ENCODE measurements around the gene ABL1.

The ABL1 gene

GRCh38 chr9:130935648-130936271 is 100.7 kb downstream of the ABL1 start:
- H3K4me1 ChIP-seq (ENCODE audit: control insufficient read depth, insufficient read depth, low read length): no peaks in the 10 kb centered on the region
- no peak for TF ChIP-seq ZNF148 (tag by site-specific recombination; IDR thresholded peaks at IDR 0.05; ENCODE audit: borderline replicate concordance)
- peak; percentile 92 for TF ChIP-seq ZNF768 (tag by site-specific recombination; IDR thresholded peaks at IDR 0.05)
- TF ChIP-seq ZBTB8A (tag by site-specific recombination; IDR thresholded peaks at IDR 0.05): 0 out of 2 replicates have a peak, but pooled peaks have one; percentile 37
- no peaks in the 10 kb centered on the region for H3K9me3 ChIP-seq (ENCODE audit: control insufficient read depth, insufficient read depth, low read depth, low read length)
- H3K27ac ChIP-seq (ENCODE audit: extremely low read depth, low read depth, low read length): no peak overlapping the region
- no peak overlapping the region for H3K4me3 ChIP-seq (ENCODE audit: low read depth, low read length)
- ChIA-PET POLR2A (interaction anchor here (0.8 kb wide), 1 partner anchor 7 kb away, joined by 4 read pairs; no protein-coding TSS in a partner anchor), CTCF (interaction anchor here (1.1 to 2.9 kb wide), 8 partner anchors 8 to 234 kb away, joined by 3 to 25 read pairs (median 6); no protein-coding TSS in a partner anchor)
- no peaks in the 10 kb centered on the region for H3K36me3 ChIP-seq (ENCODE audit: control insufficient read depth in 2 of 2, insufficient read depth in 1 of 2, low read length in 2 of 2)

GRCh38 chr9:130936285-130937117 is 101.4 kb downstream of the ABL1 start:
- no peaks in the 10 kb centered on the region for H3K4me1 ChIP-seq (ENCODE audit: control insufficient read depth, insufficient read depth, low read length)
- no peaks in the 10 kb centered on the region for H3K36me3 ChIP-seq (ENCODE audit: control insufficient read depth in 2 of 2, insufficient read depth in 1 of 2, low read length in 2 of 2)
- H3K9me3 ChIP-seq (ENCODE audit: control insufficient read depth, insufficient read depth, low read depth, low read length): no peaks in the 10 kb centered on the region
- POLR2A ChIA-PET: interaction anchor here (0.8 kb wide), 1 partner anchor 8 kb away, joined by 4 read pairs; no protein-coding TSS in a partner anchor
- no peak overlapping the region for H3K4me3 ChIP-seq (ENCODE audit: low read depth, low read length)
- TF ChIP-seq EGR2 (tag by site-specific recombination; IDR thresholded peaks at IDR 0.05; ENCODE audit: low read depth) (0 out of 2 replicates have a peak, but pooled peaks have one; percentile 11), ZNF449 (tag by site-specific recombination; IDR thresholded peaks at IDR 0.05) (no peak), ZFP69B (tag by site-specific recombination; IDR thresholded peaks at IDR 0.05) (peak; percentile 16; the same call in 1 of the 2 replicates), MEIS1 (CRISPR knock-in tag; IDR thresholded peaks at IDR 0.05; ENCODE audit: borderline replicate concordance) (no peak), ZNF629 (tag by site-specific recombination; IDR thresholded peaks at IDR 0.05) (0 out of 2 replicates have a peak, but pooled peaks have one; percentile 10), PATZ1 (tag by site-specific recombination; IDR thresholded peaks at IDR 0.05) (peak; percentile 51), ZNF341 (tag by site-specific recombination; IDR thresholded peaks at IDR 0.05; ENCODE audit: low read depth) (peak; percentile 79), KLF1 (tag by site-specific recombination; IDR thresholded peaks at IDR 0.05) (peak; percentile 34; the same call in 1 of the 2 replicates), KLF9 (tag by site-specific recombination; IDR thresholded peaks at IDR 0.05; ENCODE audit: low read depth) (peak; percentile 51), ZNF692 (tag by site-specific recombination; IDR thresholded peaks at IDR 0.05) (peak; percentile 26; the same call in 1 of the 2 replicates), GLIS1 (tag by site-specific recombination; IDR thresholded peaks at IDR 0.05) (peak; percentile 51), ZNF18 (tag by site-specific recombination; IDR thresholded peaks at IDR 0.05) (no peak), GLIS2 (tag by site-specific recombination; IDR thresholded peaks at IDR 0.05) (peak; percentile 47; the same call in 1 of the 2 replicates), ZNF223 (tag by site-specific recombination; IDR thresholded peaks at IDR 0.05) (no peak)
- CTCF ChIA-PET: interaction anchor here (0.5 to 2.9 kb wide), 13 partner anchors 9 to 1802 kb away, joined by 3 to 25 read pairs (median 4); no protein-coding TSS in a partner anchor
- no peak overlapping the region for H3K27ac ChIP-seq (ENCODE audit: extremely low read depth, low read depth, low read length)

Data from HEK293 (cell line).